Neutrophil (primary cell): ENCODE results near the gene TBC1D14.

ENCODE experiments used
- H3K27ac ChIP-seq: fragments of 200-600 bp; sonication (generic); 2 replicates; pipeline ENCODE4 v1.5.1; 2016; ENCODE audit warnings: mild to moderate bottlenecking, moderate library complexity
- H3K27me3 ChIP-seq: fragments of 200-600 bp; sonication (generic); 2 replicates; pipeline ENCODE4 v1.6.0; 2016; ENCODE audit warnings: mild to moderate bottlenecking
- H3K36me3 ChIP-seq: fragments of 200-600 bp; sonication (generic); 2 replicates; pipeline ENCODE4 v1.5.1; 2017
- H3K4me1 ChIP-seq, 2 experiments: fragments of 200-600 bp in 1 of 2; sonication (generic) in 1 of 2; 1 replicate in 1 of 2; 2 replicates in 1 of 2; pipeline versions ENCODE4 v1.5.1 to v1.6.1; 2013 to 2016; ENCODE audit warnings: low read depth in 1 of 2, low read length in 1 of 2, mild to moderate bottlenecking in 1 of 2, moderate library complexity in 1 of 2; ENCODE audit not compliant: control insufficient read depth in 1 of 2, insufficient read depth in 1 of 2
- H3K4me3 ChIP-seq, 2 experiments: fragments of 200-600 bp in 1 of 2; sonication (generic) in 1 of 2; 1 replicate in 1 of 2; 2 replicates in 1 of 2; pipeline ENCODE4 v1.5.1; 2013 to 2016; ENCODE audit warnings: low read depth in 1 of 2, low read length in 1 of 2, mild to moderate bottlenecking in 1 of 2, moderate library complexity in 1 of 2
- H3K9me3 ChIP-seq: fragments of 200-600 bp; sonication (generic); 2 replicates; pipeline ENCODE4 v1.5.1; 2016
- CTCF ChIP-seq: fragments of 200-600 bp; sonication (generic); IDR thresholded peaks from 2 replicates; pipeline ENCODE4 v1.5.1; 2016; ENCODE audit warnings: antibody characterized with exemption

Gene TBC1D14

GRCh38 chr4:6967846-6968340 lies 58.3 kb downstream of the TBC1D14 start:
- H3K4me1 ChIP-seq = peaks cover 31% of the 10 kb centered on the region in 2 experiments

GRCh38 chr4:6968496-6968895 lies 58.9 kb downstream of the TBC1D14 start:
- H3K27me3 ChIP-seq = no peaks in the 10 kb centered on the region
- no peak overlapping the region for H3K4me3 ChIP-seq
- no peak overlapping the region for H3K27ac ChIP-seq
- TF ChIP-seq CTCF = no peak
- peaks cover 25% of the 10 kb centered on the region in 2 experiments for H3K4me1 ChIP-seq
- H3K9me3 ChIP-seq = no peaks in the 10 kb centered on the region
- peaks cover 38% of the 10 kb centered on the region for H3K36me3 ChIP-seq

More at GRCh38 chr4:6967846-6968340, 58.3 kb downstream of the TBC1D14 start:
- no peak for TF ChIP-seq CTCF
- Histone ChIP-seq H3K27me3 (no peaks in the 10 kb centered on the region), H3K36me3 (peaks cover 38% of the 10 kb centered on the region), H3K4me3 (no peak overlapping the region), H3K9me3 (no peaks in the 10 kb centered on the region), H3K27ac (no peak overlapping the region)

DNA sequence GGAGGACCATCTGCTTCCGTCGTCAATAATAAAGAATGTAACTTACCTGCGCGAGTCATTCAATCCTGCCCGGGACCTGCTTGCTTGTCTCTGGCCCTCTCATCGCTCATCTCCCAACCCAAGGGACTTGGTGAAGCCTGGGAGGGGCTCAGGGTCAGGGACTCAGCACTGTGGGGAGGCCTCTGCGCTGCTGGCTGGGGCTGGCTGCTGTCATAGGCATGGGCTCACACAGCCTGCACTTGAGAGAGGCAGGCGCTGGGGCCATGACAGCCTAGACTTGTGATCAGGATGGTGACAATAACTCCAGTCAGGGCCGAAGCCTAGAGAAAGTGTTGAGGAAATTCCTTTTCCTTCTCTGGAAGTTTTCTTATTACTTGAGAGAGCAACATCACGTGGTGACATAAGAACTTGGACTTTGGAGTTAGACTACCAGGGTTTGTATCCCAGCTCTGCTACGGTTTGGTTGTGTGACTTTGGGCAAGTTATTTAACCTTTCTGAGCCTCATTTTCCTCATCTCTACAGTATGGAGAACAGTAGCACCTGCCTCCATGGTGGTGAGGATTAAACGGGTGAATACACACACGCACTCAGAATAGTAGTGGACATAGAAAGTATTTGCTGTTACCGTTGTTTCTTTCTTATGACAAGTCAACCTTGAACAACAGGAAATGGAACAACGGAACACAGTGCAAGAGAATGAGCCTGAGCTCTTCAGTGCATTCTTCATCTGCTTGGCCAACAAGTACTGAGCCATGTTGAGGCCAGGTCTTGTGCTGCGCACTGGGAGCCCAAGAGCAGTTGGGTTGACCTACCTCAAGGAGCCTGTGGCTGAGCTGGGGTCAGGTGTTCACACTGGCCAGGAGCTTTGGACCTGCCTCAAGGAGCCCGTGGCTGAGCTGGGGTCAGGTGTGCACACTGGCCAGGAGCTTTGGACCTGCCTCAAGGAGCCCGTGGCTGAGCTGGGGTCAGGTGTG lies 60.5 kb downstream of the TBC1D14 start:
- Histone ChIP-seq H3K27ac (no peak overlapping the region), H3K36me3 (peaks cover 38% of the 10 kb centered on the region), H3K9me3 (no peaks in the 10 kb centered on the region), H3K27me3 (no peaks in the 10 kb centered on the region), H3K4me3 (no peak overlapping the region), H3K4me1 (peaks cover 9 to 17% of the 10 kb centered on the region in 2 experiments)
- no peak for TF ChIP-seq CTCF

DNA sequence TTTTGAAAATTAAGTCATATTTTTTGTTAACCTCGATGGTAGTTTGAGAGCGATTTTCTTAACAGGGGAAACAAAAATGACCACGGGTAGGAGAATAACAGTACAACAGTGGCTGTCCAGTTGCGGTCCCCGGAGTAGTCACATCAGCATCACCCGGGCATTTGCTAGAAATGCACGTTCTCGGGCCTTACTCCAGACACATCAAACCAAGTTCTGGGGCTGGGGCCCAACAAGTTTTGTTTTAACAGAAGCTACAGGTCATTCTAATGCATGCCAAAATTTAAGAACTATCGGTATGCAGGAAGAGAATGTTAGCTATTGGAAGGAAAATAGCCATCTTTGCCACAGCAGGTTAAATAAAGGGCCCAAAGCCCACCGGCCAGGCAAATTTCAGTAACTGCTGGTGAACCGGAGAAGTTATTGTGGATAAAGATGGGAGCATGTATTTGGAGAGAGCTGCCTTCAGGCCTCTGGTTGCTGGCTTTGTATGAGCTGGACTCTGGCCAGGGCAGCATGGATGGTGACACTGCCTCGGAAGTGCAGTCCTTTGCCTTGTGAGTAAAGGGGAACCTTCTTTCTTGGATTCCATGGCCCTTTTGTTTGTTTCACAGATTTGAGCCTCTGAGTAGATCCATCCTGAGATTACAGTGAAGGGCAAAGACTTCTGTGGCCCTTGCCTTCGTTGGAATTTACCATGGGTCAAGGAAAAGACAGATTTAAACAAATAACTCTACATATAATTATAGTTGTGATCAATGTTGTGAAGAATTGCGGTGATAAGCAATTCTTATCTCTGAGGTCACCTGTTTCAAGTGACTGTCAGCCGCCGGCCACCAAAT lies 62.1 kb downstream of the TBC1D14 start:
- Histone ChIP-seq H3K4me3 (no peak overlapping the region), H3K27ac (peak overlapping the region; percentile 8), H3K4me1 (peaks cover 4 to 16% of the 10 kb centered on the region in 2 experiments), H3K27me3 (no peaks in the 10 kb centered on the region), H3K9me3 (no peaks in the 10 kb centered on the region), H3K36me3 (peaks cover 38% of the 10 kb centered on the region)
- TF ChIP-seq CTCF = no peak

GRCh38 chr4:6972375-6972650 lies 62.7 kb downstream of the TBC1D14 start:
- TF ChIP-seq CTCF = no peak
- Histone ChIP-seq H3K4me3 (no peak overlapping the region), H3K4me1 (peaks cover 4 to 16% of the 10 kb centered on the region in 2 experiments), H3K9me3 (no peaks in the 10 kb centered on the region), H3K36me3 (peaks cover 34% of the 10 kb centered on the region), H3K27me3 (no peaks in the 10 kb centered on the region), H3K27ac (peak overlapping the region; percentile 8)
